DND-41 (cell line): Measurements from ENCODE around the gene REG1A.

Experiments used
- CTCF ChIP-seq: IDR thresholded peaks from 2 replicates; pipeline ENCODE4 v1.5.1; 2012; ENCODE audit warnings: borderline replicate concordance, low read length, moderate library complexity, mild to moderate bottlenecking; ENCODE audit not compliant: poor library complexity, severe bottlenecking; ENCODE audit errors: extremely low read depth
- EZH2 ChIP-seq: IDR thresholded peaks from 3 replicates; pipeline ENCODE4 v1.6.1; 2012; ENCODE audit warnings: borderline replicate concordance, low read depth, mild to moderate bottlenecking, moderate library complexity, low read length, inconsistent platforms; ENCODE audit not compliant: severe bottlenecking

DNA sequence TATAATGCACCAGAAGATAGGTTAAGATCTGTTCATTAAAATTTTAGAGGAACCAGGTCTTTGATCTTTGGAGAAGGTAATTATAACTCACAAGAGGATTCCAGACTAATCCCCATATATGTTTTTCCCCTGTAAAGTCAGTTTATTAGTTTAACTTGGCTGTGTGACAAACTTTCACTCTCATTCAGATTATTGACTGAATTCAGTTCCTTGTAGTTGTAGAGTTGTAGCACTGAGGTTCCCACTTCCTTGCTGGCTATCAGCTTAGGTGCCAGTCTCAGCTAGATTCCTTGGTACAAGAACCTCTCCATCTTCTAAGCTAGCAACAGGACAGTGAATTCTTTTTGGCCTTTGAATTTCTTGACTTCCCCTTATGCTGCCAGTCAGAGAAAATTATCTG, 19.1 kb downstream of the REG1A start:
- no peak for TF ChIP-seq CTCF
- TF ChIP-seq EZH2, result no peak
